ENCODE data around the gene LAPTM5.

DNA sequence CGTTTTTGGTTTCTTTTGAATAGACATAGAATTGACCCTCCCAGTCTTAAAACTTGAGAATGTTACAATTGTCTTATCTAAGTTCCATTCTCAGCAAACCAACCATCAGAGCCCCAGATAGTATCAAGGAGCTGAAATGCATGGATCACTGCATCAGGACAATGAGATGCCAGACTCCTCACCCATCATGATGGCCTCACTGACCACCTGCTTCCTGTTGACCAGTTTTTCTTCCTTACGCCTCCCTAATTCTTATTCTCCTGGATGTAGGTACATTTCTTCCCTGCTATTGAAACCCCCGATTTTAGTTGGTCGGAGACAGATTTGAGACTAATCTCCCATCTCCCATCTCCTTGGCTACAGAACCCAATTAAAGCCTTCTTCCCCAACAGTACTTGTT is 51.9 kb downstream of the LAPTM5 start:
- no peak for TF ChIP-seq ZNF239 (tag by site-specific recombination; IDR thresholded peaks at IDR 0.05)
- no peak for TF ChIP-seq ZBTB21 (tag by site-specific recombination; IDR thresholded peaks at IDR 0.05)
- TF ChIP-seq, protein P1, sequence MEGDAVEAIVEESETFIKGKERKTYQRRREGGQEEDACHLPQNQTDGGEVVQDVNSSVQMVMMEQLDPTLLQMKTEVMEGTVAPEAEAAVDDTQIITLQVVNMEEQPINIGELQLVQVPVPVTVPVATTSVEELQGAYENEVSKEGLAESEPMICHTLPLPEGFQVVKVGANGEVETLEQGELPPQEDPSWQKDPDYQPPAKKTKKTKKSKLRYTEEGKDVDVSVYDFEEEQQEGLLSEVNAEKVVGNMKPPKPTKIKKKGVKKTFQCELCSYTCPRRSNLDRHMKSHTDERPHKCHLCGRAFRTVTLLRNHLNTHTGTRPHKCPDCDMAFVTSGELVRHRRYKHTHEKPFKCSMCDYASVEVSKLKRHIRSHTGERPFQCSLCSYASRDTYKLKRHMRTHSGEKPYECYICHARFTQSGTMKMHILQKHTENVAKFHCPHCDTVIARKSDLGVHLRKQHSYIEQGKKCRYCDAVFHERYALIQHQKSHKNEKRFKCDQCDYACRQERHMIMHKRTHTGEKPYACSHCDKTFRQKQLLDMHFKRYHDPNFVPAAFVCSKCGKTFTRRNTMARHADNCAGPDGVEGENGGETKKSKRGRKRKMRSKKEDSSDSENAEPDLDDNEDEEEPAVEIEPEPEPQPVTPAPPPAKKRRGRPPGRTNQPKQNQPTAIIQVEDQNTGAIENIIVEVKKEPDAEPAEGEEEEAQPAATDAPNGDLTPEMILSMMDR (tag by site-specific recombination; IDR thresholded peaks at IDR 0.05) = no peak
- no peak for TF ChIP-seq ZNF24 (tag by site-specific recombination; IDR thresholded peaks at IDR 0.05)
- no peak for TF ChIP-seq ZNF138 (tag by site-specific recombination; IDR thresholded peaks at IDR 0.05; ENCODE audit: borderline replicate concordance)
- TF ChIP-seq ZNF274 (IDR thresholded peaks at IDR 0.05; ENCODE audit: low read length) = no peak
- no peak for TF ChIP-seq ZNF274 (tag by site-specific recombination; IDR thresholded peaks at IDR 0.05; ENCODE audit: borderline replicate concordance)
- TF ChIP-seq ZNF624 (tag by site-specific recombination; IDR thresholded peaks at IDR 0.05) = no peak
- TF ChIP-seq ZNF521 (tag by site-specific recombination; IDR thresholded peaks at IDR 0.05) = no peak
- TF ChIP-seq, protein P2, sequence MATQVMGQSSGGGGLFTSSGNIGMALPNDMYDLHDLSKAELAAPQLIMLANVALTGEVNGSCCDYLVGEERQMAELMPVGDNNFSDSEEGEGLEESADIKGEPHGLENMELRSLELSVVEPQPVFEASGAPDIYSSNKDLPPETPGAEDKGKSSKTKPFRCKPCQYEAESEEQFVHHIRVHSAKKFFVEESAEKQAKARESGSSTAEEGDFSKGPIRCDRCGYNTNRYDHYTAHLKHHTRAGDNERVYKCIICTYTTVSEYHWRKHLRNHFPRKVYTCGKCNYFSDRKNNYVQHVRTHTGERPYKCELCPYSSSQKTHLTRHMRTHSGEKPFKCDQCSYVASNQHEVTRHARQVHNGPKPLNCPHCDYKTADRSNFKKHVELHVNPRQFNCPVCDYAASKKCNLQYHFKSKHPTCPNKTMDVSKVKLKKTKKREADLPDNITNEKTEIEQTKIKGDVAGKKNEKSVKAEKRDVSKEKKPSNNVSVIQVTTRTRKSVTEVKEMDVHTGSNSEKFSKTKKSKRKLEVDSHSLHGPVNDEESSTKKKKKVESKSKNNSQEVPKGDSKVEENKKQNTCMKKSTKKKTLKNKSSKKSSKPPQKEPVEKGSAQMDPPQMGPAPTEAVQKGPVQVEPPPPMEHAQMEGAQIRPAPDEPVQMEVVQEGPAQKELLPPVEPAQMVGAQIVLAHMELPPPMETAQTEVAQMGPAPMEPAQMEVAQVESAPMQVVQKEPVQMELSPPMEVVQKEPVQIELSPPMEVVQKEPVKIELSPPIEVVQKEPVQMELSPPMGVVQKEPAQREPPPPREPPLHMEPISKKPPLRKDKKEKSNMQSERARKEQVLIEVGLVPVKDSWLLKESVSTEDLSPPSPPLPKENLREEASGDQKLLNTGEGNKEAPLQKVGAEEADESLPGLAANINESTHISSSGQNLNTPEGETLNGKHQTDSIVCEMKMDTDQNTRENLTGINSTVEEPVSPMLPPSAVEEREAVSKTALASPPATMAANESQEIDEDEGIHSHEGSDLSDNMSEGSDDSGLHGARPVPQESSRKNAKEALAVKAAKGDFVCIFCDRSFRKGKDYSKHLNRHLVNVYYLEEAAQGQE (tag by site-specific recombination; IDR thresholded peaks at IDR 0.05) = no peak
- TF ChIP-seq ZNF175 (tag by site-specific recombination; IDR thresholded peaks at IDR 0.05) = no peak
- TF ChIP-seq ZNF302 (tag by site-specific recombination; IDR thresholded peaks at IDR 0.05; ENCODE audit: low read depth) = no peak
- TF ChIP-seq ZNF174 (tag by site-specific recombination; IDR thresholded peaks at IDR 0.05) = no peak
- no peak for TF ChIP-seq ZNF548 (tag by site-specific recombination; IDR thresholded peaks at IDR 0.05)

Data from HEK293 (cell line).